ENCODE results near the gene DTX3. TPM values are rescaled to one million over a fixed set of nuclear protein-coding genes. Genes with fewer than 3 reads are reported as not detected.

Gene DTX3
- polyA plus RNA-seq, 3 donors, result 61.2 to 67.0 (median 63.0) TPM

Other genes with a start within 250 kb of the DTX3 start
- 10 to 100 TPM; 58.3 to 97.0 (median 88.7) TPM for gene R3HDM2, start 173.8 kb upstream of the DTX3 start, polyA plus RNA-seq (ENCODE audit: insufficient read length in 3 of 3)
- gene INHBC, start 170.0 kb upstream of the DTX3 start, polyA plus RNA-seq (ENCODE audit: insufficient read length in 3 of 3), result under 1 TPM; 0.22 to 0.27 (median 0.26) TPM
- gene INHBE, start 149.5 kb upstream of the DTX3 start, polyA plus RNA-seq (ENCODE audit: insufficient read length in 3 of 3), result under 1 TPM; 0.53 to 0.77 (median 0.53) TPM
- 10 to 100 TPM; 20.2 to 21.2 (median 20.5) TPM for gene GLI1, start 145.0 kb upstream of the DTX3 start, polyA plus RNA-seq (ENCODE audit: insufficient read length in 3 of 3)
- 1 to 10 TPM; 2.8 to 3.4 (median 3.3) TPM for gene ARHGAP9, start 125.0 kb upstream of the DTX3 start, polyA plus RNA-seq (ENCODE audit: insufficient read length in 3 of 3)
- 100 to 1,000 TPM; 121 to 137 (median 133) TPM for gene MARS1, start 116.8 kb upstream of the DTX3 start, polyA plus RNA-seq (ENCODE audit: insufficient read length in 3 of 3)
- 10 to 100 TPM; 27.5 to 31.3 (median 31.2) TPM for gene DDIT3, start 84.3 kb upstream of the DTX3 start, polyA plus RNA-seq (ENCODE audit: insufficient read length in 3 of 3)
- gene MBD6, start 82.0 kb upstream of the DTX3 start, polyA plus RNA-seq (ENCODE audit: insufficient read length in 3 of 3), result 10 to 100 TPM; 61.1 to 96.4 (median 80.6) TPM
- gene DCTN2, start 57.6 kb upstream of the DTX3 start, polyA plus RNA-seq (ENCODE audit: insufficient read length in 3 of 3), result 100 to 1,000 TPM; 162 to 175 (median 171) TPM
- under 1 TPM; 0.41 to 0.68 (median 0.65) TPM for gene KIF5A, start 54.8 kb upstream of the DTX3 start, polyA plus RNA-seq (ENCODE audit: insufficient read length in 3 of 3)
- 10 to 100 TPM; 37.2 to 45.5 (median 37.9) TPM for gene PIP4K2C, start 13.6 kb upstream of the DTX3 start, polyA plus RNA-seq (ENCODE audit: insufficient read length in 3 of 3)
- 10 to 100 TPM; 24.9 to 33.9 (median 33.4) TPM for gene ARHGEF25, start 6.6 kb downstream of the DTX3 start, polyA plus RNA-seq (ENCODE audit: insufficient read length in 3 of 3)
- 1 to 10 TPM in 1 of 3 donors, under 1 TPM in 2; 0.87 to 1.1 (median 0.94) TPM for gene B4GALNT1, start 28.4 kb downstream of the DTX3 start, polyA plus RNA-seq (ENCODE audit: insufficient read length in 3 of 3)
- 100 to 1,000 TPM; 197 to 226 (median 220) TPM for gene OS9, start 89.3 kb downstream of the DTX3 start, polyA plus RNA-seq (ENCODE audit: insufficient read length in 3 of 3)
- gene AGAP2, start 133.9 kb downstream of the DTX3 start, polyA plus RNA-seq (ENCODE audit: insufficient read length in 3 of 3), result 1 to 10 TPM in 2 of 3 donors, under 1 TPM in 1; 0.93 to 1.9 (median 1.5) TPM
- gene TSPAN31, start 140.2 kb downstream of the DTX3 start, polyA plus RNA-seq (ENCODE audit: insufficient read length in 3 of 3), result 10 to 100 TPM; 81.2 to 99.3 (median 93.6) TPM
- 100 to 1,000 TPM; 244 to 266 (median 256) TPM for gene CDK4, start 147.5 kb downstream of the DTX3 start, polyA plus RNA-seq (ENCODE audit: insufficient read length in 3 of 3)
- gene MARCHF9, start 150.3 kb downstream of the DTX3 start, polyA plus RNA-seq (ENCODE audit: insufficient read length in 3 of 3), result 10 to 100 TPM; 17.7 to 24.1 (median 23.4) TPM
- gene CYP27B1, start 162.3 kb downstream of the DTX3 start, polyA plus RNA-seq (ENCODE audit: insufficient read length in 3 of 3), result 1 to 10 TPM in 2 of 3 donors, under 1 TPM in 1; 0.80 to 2.4 (median 1.6) TPM
- gene METTL1, start 167.3 kb downstream of the DTX3 start, polyA plus RNA-seq (ENCODE audit: insufficient read length in 3 of 3), result 10 to 100 TPM; 28.0 to 35.8 (median 31.3) TPM
- gene EEF1AKMT3, start 167.8 kb downstream of the DTX3 start, polyA plus RNA-seq (ENCODE audit: insufficient read length in 3 of 3), result 10 to 100 TPM in 2 of 3 donors, 1 to 10 TPM in 1; 9.3 to 13.7 (median 13.4) TPM
- gene TSFM, start 178.0 kb downstream of the DTX3 start, polyA plus RNA-seq (ENCODE audit: insufficient read length in 3 of 3), result 10 to 100 TPM; 38.7 to 46.9 (median 45.0) TPM
- gene AVIL, start 213.9 kb downstream of the DTX3 start, polyA plus RNA-seq (ENCODE audit: insufficient read length in 3 of 3), result 10 to 100 TPM in 2 of 3 donors, 1 to 10 TPM in 1; 8.6 to 20.7 (median 19.9) TPM
- 100 to 1,000 TPM; 247 to 261 (median 259) TPM for gene CTDSP2, start 241.9 kb downstream of the DTX3 start, polyA plus RNA-seq (ENCODE audit: insufficient read length in 3 of 3)

Data from renal pelvis (tissue), 3 donors.